DND-41 (cell line): ENCODE results near the gene ZFHX3.

Experiments used
- ATAC-seq: fragments of 200-7000 bp; cut with Tn5 transposase; 3 replicates; pipeline ENCODE4 v1.9.1; 2021; ENCODE audit warnings: low read depth; ENCODE audit not compliant: insufficient read depth
- DNase-seq: peaks from one replicate; pipeline ENCODE4 v3.0.0-alpha.2; 2020
- H2AFZ ChIP-seq: 2 replicates; pipeline ENCODE4 v1.6.0; 2012; ENCODE audit warnings: low read depth, low read length
- H3K27ac ChIP-seq: 2 replicates; pipeline ENCODE4 v1.5.1; 2012; ENCODE audit warnings: low read length, inconsistent platforms
- H3K27me3 ChIP-seq: fragments of 200-600 bp; sonication (generic); 2 replicates; pipeline ENCODE4 v1.6.0; 2012; ENCODE audit warnings: low read length, mild to moderate bottlenecking, inconsistent platforms; ENCODE audit not compliant: insufficient read depth, poor library complexity
- H3K36me3 ChIP-seq: 2 replicates; pipeline ENCODE4 v1.5.1; 2012; ENCODE audit warnings: low read length, inconsistent platforms; ENCODE audit not compliant: insufficient read depth
- H3K4me1 ChIP-seq: 2 replicates; pipeline ENCODE4 v1.5.1; 2012; ENCODE audit warnings: mild to moderate bottlenecking, low read length; ENCODE audit not compliant: insufficient read depth
- H3K4me2 ChIP-seq: 2 replicates; pipeline ENCODE4 v1.6.0; 2012; ENCODE audit warnings: mild to moderate bottlenecking, moderate library complexity, low read length, inconsistent platforms; ENCODE audit not compliant: insufficient read depth
- H3K4me3 ChIP-seq, 2 experiments: fragments of 200-600 bp in 1 of 2; shearing (Covaris generic) in 1 of 2; 2 replicates each; pipeline ENCODE4 v1.5.1; 2012 to 2016; ENCODE audit warnings: inconsistent platforms in 2 of 2, low read length in 2 of 2, mild to moderate bottlenecking in 2 of 2, low read depth in 1 of 2, moderate library complexity in 1 of 2
- H3K79me2 ChIP-seq: 2 replicates; pipeline ENCODE4 v1.6.0; 2012; ENCODE audit warnings: low read length, inconsistent platforms; ENCODE audit not compliant: insufficient read depth
- H3K9ac ChIP-seq: 2 replicates; pipeline ENCODE4 v1.6.0; 2012; ENCODE audit warnings: low read depth, mild to moderate bottlenecking, inconsistent platforms, low read length, moderate library complexity
- H3K9me3 ChIP-seq: 2 replicates; pipeline ENCODE4 v1.5.1; 2012; ENCODE audit warnings: low read length, moderate library complexity, mild to moderate bottlenecking, inconsistent platforms; ENCODE audit not compliant: insufficient read depth, severe bottlenecking
- H4K20me1 ChIP-seq: 2 replicates; pipeline ENCODE4 v1.6.0; 2012; ENCODE audit warnings: low read length; ENCODE audit not compliant: insufficient read depth
- EZH2 ChIP-seq: IDR thresholded peaks from 3 replicates; pipeline ENCODE4 v1.6.1; 2012; ENCODE audit warnings: borderline replicate concordance, low read depth, mild to moderate bottlenecking, moderate library complexity, low read length, inconsistent platforms; ENCODE audit not compliant: severe bottlenecking
- TF ChIP-seq, protein P1 (sequence below): IDR thresholded peaks from 2 replicates; pipeline ENCODE4 v1.5.1; 2012; ENCODE audit warnings: borderline replicate concordance, low read length, moderate library complexity, mild to moderate bottlenecking; ENCODE audit not compliant: poor library complexity, severe bottlenecking; ENCODE audit errors: extremely low read depth

ZFHX3 gene

DNA sequence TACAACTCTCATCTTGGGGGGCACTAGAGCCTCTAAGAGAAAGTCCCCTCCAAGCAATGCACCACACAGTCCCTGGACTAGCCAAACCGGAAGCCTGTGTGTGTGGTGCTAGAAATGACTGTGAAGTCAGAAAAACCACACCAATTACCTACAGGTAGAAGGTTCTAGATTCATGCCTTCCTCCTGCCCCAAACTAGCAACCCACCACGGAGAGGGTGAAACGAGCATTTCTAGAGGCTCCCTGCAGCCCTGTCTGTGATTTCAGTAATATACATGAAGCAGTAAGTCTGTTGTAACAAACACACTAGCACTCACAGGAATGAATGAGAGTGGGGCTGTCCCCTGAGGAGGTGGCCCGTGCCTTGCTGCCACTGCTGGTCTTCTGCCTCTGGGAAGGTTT, 13.6 kb downstream of the ZFHX3 start:
- ATAC-seq (no peak), DNase-seq (no peak)
- H3K9me3 ChIP-seq, result no peaks in the 10 kb centered on the region
- peaks cover 17% of the 10 kb centered on the region; the same call in 1 of the 2 replicates for H4K20me1 ChIP-seq
- H3K4me2 ChIP-seq, result no peak overlapping the region
- no peak overlapping the region for H2AFZ ChIP-seq
- no peaks in the 10 kb centered on the region for H3K4me1 ChIP-seq
- H3K4me3 ChIP-seq, result no peak overlapping the region
- no peaks in the 10 kb centered on the region for H3K79me2 ChIP-seq
- TF ChIP-seq, protein P1, sequence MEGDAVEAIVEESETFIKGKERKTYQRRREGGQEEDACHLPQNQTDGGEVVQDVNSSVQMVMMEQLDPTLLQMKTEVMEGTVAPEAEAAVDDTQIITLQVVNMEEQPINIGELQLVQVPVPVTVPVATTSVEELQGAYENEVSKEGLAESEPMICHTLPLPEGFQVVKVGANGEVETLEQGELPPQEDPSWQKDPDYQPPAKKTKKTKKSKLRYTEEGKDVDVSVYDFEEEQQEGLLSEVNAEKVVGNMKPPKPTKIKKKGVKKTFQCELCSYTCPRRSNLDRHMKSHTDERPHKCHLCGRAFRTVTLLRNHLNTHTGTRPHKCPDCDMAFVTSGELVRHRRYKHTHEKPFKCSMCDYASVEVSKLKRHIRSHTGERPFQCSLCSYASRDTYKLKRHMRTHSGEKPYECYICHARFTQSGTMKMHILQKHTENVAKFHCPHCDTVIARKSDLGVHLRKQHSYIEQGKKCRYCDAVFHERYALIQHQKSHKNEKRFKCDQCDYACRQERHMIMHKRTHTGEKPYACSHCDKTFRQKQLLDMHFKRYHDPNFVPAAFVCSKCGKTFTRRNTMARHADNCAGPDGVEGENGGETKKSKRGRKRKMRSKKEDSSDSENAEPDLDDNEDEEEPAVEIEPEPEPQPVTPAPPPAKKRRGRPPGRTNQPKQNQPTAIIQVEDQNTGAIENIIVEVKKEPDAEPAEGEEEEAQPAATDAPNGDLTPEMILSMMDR, result no peak
- no peak for TF ChIP-seq EZH2
- no peak overlapping the region for H3K9ac ChIP-seq
- no peaks in the 10 kb centered on the region for H3K36me3 ChIP-seq
- no peak overlapping the region for H3K27ac ChIP-seq
- no peaks in the 10 kb centered on the region for H3K27me3 ChIP-seq

DNA sequence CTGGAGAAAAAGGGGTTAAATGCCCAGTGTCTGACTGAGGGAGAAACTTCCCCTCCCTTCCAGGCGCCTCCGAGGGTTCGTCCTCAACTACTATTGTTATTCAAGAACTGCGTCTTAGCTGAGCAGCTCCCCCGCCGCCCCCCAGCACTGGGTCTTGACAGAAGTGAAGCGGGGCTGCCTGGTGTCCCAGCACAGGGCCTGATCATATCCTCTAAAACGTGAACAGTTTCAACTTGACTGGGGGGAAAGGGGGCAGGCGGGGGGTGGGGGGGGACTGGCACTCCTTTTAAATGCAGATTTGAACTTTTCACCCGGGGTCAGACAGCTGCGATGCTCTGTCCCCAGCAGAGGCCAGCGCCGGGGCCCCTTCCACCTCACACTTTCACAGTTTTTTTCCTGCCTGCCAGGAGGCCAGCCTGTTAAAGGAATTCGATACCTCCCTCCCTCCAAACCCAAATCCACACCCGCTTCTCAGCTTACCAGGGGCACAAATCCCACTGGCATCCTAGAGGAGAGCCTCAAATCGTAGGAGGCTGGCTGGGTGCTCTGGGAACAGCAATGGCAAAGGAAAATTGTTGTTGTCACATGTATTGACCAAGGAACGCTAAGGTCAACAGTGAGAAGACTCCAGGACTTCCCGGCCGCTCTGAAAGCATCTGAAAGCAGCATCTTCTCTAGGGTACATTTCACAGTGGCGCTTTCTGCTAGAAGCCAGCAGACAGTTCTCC, 14.5 kb downstream of the ZFHX3 start:
- ATAC-seq (no peak), DNase-seq (no peak)
- H3K4me2 ChIP-seq, result no peak overlapping the region
- no peaks in the 10 kb centered on the region for H3K27me3 ChIP-seq
- no peak overlapping the region for H3K27ac ChIP-seq
- H3K9ac ChIP-seq, result no peak overlapping the region
- H3K4me3 ChIP-seq, result no peak overlapping the region
- H4K20me1 ChIP-seq, result peaks cover 20% of the 10 kb centered on the region; the same call in 1 of the 2 replicates
- no peaks in the 10 kb centered on the region for H3K4me1 ChIP-seq
- H3K9me3 ChIP-seq, result no peaks in the 10 kb centered on the region
- no peak overlapping the region for H2AFZ ChIP-seq
- no peaks in the 10 kb centered on the region for H3K36me3 ChIP-seq
- TF ChIP-seq, protein P1, result no peak
- TF ChIP-seq EZH2, result no peak
- no peaks in the 10 kb centered on the region for H3K79me2 ChIP-seq

DNA sequence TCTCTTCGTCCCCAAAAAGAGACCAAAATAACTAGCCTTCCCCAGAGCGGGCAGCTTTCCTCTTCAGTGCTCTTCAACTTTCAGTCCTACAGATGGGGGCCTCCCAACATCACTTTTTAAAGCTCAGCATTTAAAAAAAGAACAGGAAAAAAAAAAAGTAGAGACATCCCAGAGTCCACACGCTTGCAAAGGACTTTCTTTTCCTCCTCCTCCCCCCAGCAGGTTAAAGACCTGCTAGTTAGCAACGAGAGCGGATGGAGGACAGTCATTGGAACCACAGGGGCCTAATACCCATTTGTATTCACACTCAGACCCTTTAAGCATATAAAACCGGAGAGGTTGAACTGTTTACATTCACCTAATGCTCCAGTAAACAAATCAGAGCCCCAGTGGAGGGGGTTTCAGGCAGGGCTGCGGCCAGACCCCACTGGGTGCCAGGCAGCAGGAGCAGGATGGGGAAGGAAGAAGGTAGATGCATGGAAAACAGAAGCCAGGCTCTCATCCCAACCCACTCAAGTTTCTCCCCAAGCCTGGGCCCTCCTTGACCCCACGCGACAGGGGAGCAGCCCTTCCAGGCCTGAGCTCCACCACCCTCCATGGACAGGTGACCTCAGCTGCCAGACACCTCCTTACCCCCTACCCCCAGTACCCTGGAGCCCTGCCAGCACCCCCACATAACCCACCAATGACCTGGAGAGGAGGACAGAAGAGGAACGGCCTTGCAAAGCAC, 15.2 kb downstream of the ZFHX3 start:
- Histone ChIP-seq H3K4me2 (no peak overlapping the region), H2AFZ (no peak overlapping the region), H3K9ac (no peak overlapping the region), H3K36me3 (no peaks in the 10 kb centered on the region), H3K4me3 (no peak overlapping the region), H4K20me1 (peaks cover 21% of the 10 kb centered on the region; the same call in 1 of the 2 replicates), H3K4me1 (no peaks in the 10 kb centered on the region), H3K27ac (no peak overlapping the region), H3K27me3 (no peaks in the 10 kb centered on the region), H3K9me3 (no peaks in the 10 kb centered on the region), H3K79me2 (no peaks in the 10 kb centered on the region)
- ATAC-seq (no peak), DNase-seq (no peak)
- TF ChIP-seq, protein P1, result no peak
- TF ChIP-seq EZH2, result no peak
